G401 (cell line): ENCODE data around the gene LDHD. TPM values are rescaled to one million over a fixed set of nuclear protein-coding genes. Genes with fewer than 3 reads are reported as not detected.

Source experiments
- DNase-seq: peaks from one replicate; pipeline ENCODE4 v3.0.0-alpha.2; 2015; ENCODE audit warnings: low spot score
- in situ Hi-C: cut with HindIII; loops from 2 replicates; pipeline ENCODE4 v1.10.0; 2016; ENCODE audit warnings: low sequenced_read_pairs, mixed read lengths
- total RNA-seq: library from RNA; depleted of rRNA; stranded (reverse); fragments of >200 nt; shearing (Covaris generic); gene quantifications from 2 replicates; pipeline ENCODE4 v1.2.3, GENCODE V29; 2014

LDHD gene
- total RNA-seq, 1 experiment from 2014 or later, result 3.0 TPM

GRCh38 chr16:75116911-75117245, 298 bp upstream of the LDHD start:
- in situ Hi-C loops, result no loop called here
- DNase-seq, result no peak

GRCh38 chr16:75114946-75115825, 1.4 kb downstream of the LDHD start:
- no peak for DNase-seq
- in situ Hi-C loops, result no loop called here

DNA sequence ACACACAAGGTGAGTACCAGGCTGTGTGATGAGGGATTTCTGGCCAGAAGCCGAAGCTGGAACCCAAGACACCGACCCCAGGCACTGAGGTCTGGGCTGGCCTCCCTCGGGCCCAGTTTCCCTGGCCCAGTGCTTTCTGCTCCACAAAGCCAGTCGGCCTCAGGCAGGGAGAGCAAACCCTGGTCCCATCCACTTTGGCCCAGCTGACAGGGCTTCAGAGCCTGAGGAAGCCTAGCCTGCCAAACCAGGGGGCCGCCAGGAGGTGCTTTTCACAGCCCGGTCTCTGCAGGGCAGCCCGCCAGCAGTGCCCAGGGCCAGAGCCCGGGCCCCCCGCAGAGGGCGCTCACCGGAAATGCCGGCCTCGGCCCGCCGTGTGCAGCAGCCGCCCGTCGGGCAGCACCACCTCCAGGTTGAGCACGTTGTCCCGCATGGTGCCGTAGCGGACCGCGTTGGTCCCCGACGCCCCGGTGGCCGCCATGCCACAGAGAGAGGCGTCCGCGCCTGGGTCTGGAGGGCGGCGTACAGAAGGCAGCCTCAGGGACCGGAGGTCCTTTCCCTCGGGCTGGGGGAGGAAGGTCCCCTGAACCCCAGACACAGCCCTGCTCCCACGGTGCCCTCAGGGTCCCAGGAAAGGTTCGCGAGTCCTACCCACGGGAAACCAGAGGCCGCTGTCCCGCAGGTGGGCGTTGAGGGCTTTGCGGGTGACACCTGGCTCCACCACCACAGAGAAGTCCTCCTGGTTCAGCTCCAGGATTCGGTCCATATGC, 2.2 kb downstream of the LDHD start:
- in situ Hi-C loops, result no loop called here
- no peak for DNase-seq

DNA sequence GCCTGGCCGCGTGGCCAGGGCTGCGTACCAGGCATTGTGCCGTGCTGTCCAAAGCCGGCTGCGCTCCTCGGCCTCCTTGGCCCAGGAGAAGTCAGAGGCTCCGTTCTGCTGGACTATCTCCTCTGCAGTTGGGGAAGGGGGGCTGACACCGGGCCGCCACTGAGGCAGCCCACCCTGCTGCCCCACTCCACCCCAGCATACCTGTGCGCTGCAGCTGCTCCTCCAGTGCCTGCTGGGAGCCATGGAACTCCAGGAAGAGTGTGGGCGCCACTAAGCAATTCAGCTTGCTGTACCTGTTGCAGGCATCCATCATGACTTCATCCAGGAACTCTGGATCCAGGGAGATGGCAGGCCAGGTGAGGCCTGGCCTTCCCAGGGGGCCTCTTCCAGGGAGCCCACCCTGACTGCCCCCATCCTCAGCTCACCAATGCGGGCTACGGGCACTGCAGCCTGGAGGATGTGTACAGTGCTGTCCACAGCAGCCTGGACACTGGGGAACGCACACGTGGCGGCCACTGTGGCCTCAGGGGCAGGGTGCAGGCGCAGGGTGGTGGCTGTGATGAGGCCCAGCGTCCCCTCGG, 2.9 kb downstream of the LDHD start:
- in situ Hi-C loops, result no loop called here

DNA sequence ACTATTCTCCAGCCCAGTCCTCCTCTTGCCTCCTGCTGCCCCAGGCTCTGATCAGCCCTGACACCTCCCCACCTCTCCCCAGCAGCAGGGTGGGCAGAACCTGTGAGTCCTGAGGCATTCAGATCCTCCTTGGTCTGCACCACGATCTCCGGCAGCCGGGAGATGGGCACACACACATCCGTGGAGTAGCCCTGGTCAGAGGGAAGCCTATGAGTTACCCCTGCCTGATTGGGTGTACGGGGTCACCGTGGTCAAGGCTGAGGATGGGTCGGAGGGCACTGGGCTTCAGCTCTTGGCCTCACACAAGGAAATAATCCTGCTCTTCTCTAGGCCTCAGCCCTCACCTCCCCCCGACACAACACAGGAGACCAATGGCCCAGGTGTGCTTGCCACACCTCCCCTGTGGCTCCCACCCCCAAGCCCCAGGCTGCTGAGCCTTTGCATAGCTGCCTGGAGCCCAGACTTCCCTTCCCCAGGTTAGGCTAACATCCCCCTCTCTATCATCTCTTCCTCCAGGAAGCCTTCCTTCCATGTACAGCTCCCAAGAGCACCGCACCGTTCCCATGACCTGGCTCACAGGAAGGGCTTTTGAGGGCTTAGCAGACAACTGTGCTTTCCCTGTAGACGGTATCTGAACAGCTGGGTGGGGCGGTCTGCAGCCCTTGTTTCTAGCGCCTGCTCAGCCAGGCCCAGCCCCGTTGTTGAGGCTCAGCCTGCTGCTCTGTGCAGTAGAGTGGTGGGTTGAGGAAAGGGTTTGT, 3.7 kb downstream of the LDHD start:
- no peak for DNase-seq
- in situ Hi-C loops, result no loop called here

More for the DNA sequence above, 2.9 kb downstream of the LDHD start:
- DNase-seq, result no peak

GRCh38 chr16:75111961-75112733, 4.4 kb downstream of the LDHD start:
- in situ Hi-C loops, result no loop called here
- DNase-seq, result no peak

GRCh38 chr16:75111514-75111940, 5.1 kb downstream of the LDHD start:
- in situ Hi-C loops, result no loop called here
- no peak for DNase-seq

- in situ Hi-C loops, result no loop called here
Measured at GRCh38 chr16:75110637-75111513, 5.7 kb downstream of the LDHD start.

DNA sequence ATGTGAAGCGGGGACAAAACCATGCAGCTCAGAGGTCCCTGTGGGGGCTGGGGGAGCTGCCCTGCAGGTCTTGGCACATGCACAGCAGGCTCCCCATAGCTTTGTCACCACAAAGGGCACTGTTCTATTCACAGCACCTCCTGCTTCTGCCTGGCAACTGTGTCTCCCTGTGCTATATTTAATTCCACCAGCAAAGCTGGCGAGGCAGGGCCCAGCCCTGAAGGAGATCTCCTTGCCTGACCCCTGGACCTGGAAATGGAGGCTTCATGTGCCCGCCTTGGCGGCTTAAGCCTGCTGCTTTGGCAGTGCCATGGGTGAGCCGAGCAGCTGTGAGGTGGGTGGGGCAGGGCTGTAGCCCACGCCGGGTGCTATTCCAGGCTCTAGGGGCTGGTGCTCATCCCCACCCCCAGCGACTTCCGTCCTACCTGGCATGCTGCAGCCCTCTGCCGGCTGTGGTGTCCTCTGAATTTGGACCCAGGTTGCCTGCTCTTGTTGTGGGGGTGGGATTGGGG, 6.8 kb downstream of the LDHD start:
- peak; percentile 64 for DNase-seq
- in situ Hi-C loops, result no loop called here

More at GRCh38 chr16:75110637-75111513, 5.7 kb downstream of the LDHD start:
- DNase-seq, result peak; percentile 92

- peak; percentile 93 for DNase-seq
- in situ Hi-C loops, result no loop called here
Measured at GRCh38 chr16:75108792-75109731, 7.5 kb downstream of the LDHD start.

DNA sequence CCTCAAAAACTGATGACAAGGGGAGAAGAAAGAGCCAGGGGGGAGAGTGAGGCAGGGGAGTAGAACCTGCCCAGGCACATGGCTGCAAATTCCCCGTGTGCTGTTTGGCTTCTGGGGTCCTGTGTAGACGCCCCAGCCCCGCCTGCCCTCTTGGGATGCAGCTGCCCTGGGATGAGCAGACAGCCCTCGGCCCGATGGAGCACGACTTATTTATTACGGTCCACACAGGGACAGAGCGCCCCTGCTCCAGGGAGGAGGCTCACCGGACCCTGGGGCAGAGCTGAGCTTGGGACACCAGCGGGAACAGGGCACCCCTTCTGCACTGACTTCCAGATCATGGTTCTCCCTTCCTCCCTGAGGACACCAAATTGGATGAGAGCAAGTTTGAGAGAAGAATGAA, 9.1 kb downstream of the LDHD start:
- no peak for DNase-seq
- in situ Hi-C loops, result no loop called here

GRCh38 chr16:75106351-75107274, 10.0 kb downstream of the LDHD start:
- no peak for DNase-seq
- in situ Hi-C loops, result no loop called here

GRCh38 chr16:75105306-75106061, 11.1 kb downstream of the LDHD start:
- in situ Hi-C loops, result no loop called here
- DNase-seq, result no peak

DNA sequence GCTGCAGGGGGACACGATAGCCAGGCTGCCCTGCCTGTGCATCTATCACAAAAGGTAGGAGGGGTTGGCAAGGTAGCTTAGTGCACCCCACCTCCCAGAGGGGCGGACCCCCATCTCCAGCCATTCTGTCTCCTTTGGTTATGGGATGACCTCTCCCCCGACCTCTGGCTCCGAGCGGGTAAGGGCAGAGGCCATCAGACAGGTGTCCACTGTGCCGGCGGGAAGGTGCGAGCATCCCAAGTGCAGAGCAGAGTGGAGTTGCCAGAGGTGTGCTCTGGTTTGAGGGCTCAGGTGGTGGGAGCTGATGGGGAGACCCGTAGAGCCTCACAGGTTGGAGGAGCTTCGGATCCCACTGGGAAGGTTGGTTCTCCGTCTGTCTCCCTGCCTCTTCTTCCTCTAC, 11.7 kb downstream of the LDHD start:
- in situ Hi-C loops, result no loop called here
- no peak for DNase-seq

DNA sequence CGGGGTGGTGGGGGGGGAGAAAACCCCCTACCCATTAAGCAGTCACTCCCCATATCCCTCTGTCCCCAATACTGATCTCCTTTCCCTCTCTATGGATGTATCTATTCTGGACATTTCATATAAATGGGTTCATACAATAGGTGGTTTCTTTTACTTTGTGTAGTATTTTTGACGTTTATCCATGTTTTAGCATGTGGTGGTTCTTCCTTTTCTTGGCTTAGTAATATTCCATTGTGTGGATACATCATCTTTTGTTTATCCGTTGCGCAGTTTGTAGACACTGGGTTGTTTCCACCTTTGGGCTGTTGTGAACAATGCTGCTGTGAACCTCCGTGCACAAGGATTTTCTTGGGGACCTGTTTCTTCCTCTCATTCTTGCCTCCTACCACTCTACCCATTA, 12.6 kb downstream of the LDHD start:
- no peak for DNase-seq
- in situ Hi-C loops, result no loop called here
